ENCODE data around the gene PAK1. TPM values are rescaled to one million over a fixed set of nuclear protein-coding genes. Genes with fewer than 3 reads are reported as not detected.

PAK1 gene
- total RNA-seq, 1 experiment from 2014 or later, result 60.1 TPM

DNA sequence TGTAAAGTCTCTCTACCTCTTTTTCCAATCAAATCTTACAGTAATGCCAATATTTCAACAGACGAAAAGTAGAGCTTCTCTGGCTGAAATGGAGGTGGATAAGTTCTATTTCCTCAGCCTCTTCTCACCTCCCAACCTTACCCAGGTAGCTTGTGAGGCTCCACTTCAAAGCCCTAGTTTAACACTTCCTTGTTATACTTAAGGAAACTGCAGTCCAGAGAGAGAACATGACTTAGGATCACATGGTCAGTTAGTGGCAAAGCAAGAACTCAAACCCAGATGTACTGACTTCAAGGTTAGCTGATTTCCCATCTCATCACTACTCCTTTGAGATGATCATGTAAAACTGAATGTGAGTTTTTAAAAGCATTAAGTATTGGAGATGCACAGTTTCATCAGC lies 32.5 kb downstream of the PAK1 start:
- H2AFZ ChIP-seq (ENCODE audit: low read length), result no peak overlapping the region
- H3K36me3 ChIP-seq (ENCODE audit: insufficient read depth, low read length), result no peaks in the 10 kb centered on the region
- H3K9ac ChIP-seq (ENCODE audit: low read length), result no peak overlapping the region
- no peaks in the 10 kb centered on the region for H3K9me2 ChIP-seq (replicated peaks; ENCODE audit: insufficient read depth, low read length)
- no peaks in the 10 kb centered on the region for H3K9me3 ChIP-seq (ENCODE audit: low read length)
- H3K27ac ChIP-seq (ENCODE audit: low read length), result no peak overlapping the region
- no peaks in the 10 kb centered on the region for H3K27me3 ChIP-seq (ENCODE audit: low read length)
- no peaks in the 10 kb centered on the region for H3K79me2 ChIP-seq (ENCODE audit: low read length)
- DNase-seq, result no peak
- no peak overlapping the region for H3K4me2 ChIP-seq (ENCODE audit: low read depth, low read length, poor library complexity, severe bottlenecking)
- H3K4me3 ChIP-seq (ENCODE audit: low read length), result no peak overlapping the region
- no peaks in the 10 kb centered on the region for H4K20me1 ChIP-seq (ENCODE audit: insufficient read depth, low read depth, low read length)
- H3K4me1 ChIP-seq (ENCODE audit: low read length), result no peaks in the 10 kb centered on the region

- Histone ChIP-seq H3K36me3 (ENCODE audit: insufficient read depth, low read length) (no peaks in the 10 kb centered on the region), H3K79me2 (ENCODE audit: low read length) (no peaks in the 10 kb centered on the region), H4K20me1 (ENCODE audit: insufficient read depth, low read depth, low read length) (no peaks in the 10 kb centered on the region), H3K27ac (ENCODE audit: low read length) (no peak overlapping the region), H3K4me2 (ENCODE audit: low read depth, low read length, poor library complexity, severe bottlenecking) (no peak overlapping the region), H2AFZ (ENCODE audit: low read length) (no peak overlapping the region), H3K27me3 (ENCODE audit: low read length) (no peaks in the 10 kb centered on the region), H3K4me1 (ENCODE audit: low read length) (no peaks in the 10 kb centered on the region), H3K9ac (ENCODE audit: low read length) (no peak overlapping the region), H3K9me3 (ENCODE audit: low read length) (no peaks in the 10 kb centered on the region), H3K9me2 (replicated peaks; ENCODE audit: insufficient read depth, low read length) (no peaks in the 10 kb centered on the region), H3K4me3 (ENCODE audit: low read length) (no peak overlapping the region)
- no peak for DNase-seq
Measured at GRCh38 chr11:77440678-77441077, 33.2 kb downstream of the PAK1 start.

DNA sequence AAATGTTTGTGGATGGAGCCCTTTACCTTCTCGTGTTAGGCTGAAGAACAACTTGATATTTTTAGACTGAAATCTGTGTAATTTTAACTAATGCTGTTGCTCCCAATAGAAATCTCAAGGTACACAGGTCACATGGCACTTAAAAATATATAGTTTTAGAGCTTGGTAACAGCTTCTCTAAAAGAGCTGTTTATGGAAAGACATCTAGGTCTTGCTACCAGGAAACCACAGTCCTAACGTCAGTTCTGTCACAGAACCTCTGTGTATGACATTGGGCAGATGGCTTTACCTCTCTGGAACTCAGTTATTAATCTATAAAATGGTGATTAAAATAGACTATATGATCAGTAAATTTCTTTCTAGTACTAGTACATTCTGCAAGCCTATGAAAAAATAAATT lies 35.4 kb downstream of the PAK1 start:
- no peak for DNase-seq
- H3K9me2 ChIP-seq (replicated peaks; ENCODE audit: insufficient read depth, low read length), result no peaks in the 10 kb centered on the region
- no peak overlapping the region for H3K27ac ChIP-seq (ENCODE audit: low read length)
- H3K9ac ChIP-seq (ENCODE audit: low read length), result no peak overlapping the region
- no peaks in the 10 kb centered on the region for H4K20me1 ChIP-seq (ENCODE audit: insufficient read depth, low read depth, low read length)
- H3K9me3 ChIP-seq (ENCODE audit: low read length), result no peaks in the 10 kb centered on the region
- H3K4me1 ChIP-seq (ENCODE audit: low read length), result no peaks in the 10 kb centered on the region
- H2AFZ ChIP-seq (ENCODE audit: low read length), result no peak overlapping the region
- H3K4me2 ChIP-seq (ENCODE audit: low read depth, low read length, poor library complexity, severe bottlenecking), result no peak overlapping the region
- H3K36me3 ChIP-seq (ENCODE audit: insufficient read depth, low read length), result no peaks in the 10 kb centered on the region
- H3K4me3 ChIP-seq (ENCODE audit: low read length), result no peak overlapping the region
- no peaks in the 10 kb centered on the region for H3K79me2 ChIP-seq (ENCODE audit: low read length)
- H3K27me3 ChIP-seq (ENCODE audit: low read length), result no peaks in the 10 kb centered on the region

DNA sequence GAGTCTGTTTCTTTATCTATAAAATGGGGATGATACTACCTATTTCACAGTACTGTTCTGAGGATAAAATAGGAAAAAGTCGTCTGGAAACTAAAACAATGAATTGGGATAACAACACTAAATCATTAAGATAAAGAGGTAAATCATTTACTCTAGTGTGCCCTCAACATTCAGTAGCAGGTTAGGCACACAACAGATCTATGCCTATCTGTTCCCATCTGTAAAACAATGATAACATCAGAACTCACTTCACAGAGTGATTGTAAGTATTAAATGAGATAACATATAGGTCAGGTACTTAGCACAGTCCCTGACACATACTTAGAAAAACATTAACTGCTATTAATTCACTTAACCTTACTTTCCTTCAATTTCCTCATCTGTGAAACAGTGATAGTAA lies 36.9 kb downstream of the PAK1 start:
- H4K20me1 ChIP-seq (ENCODE audit: insufficient read depth, low read depth, low read length), result no peaks in the 10 kb centered on the region
- no peak overlapping the region for H2AFZ ChIP-seq (ENCODE audit: low read length)
- H3K79me2 ChIP-seq (ENCODE audit: low read length), result no peaks in the 10 kb centered on the region
- H3K4me1 ChIP-seq (ENCODE audit: low read length), result no peaks in the 10 kb centered on the region
- no peak overlapping the region for H3K4me3 ChIP-seq (ENCODE audit: low read length)
- no peak for DNase-seq
- H3K9me3 ChIP-seq (ENCODE audit: low read length), result no peaks in the 10 kb centered on the region
- H3K36me3 ChIP-seq (ENCODE audit: insufficient read depth, low read length), result no peaks in the 10 kb centered on the region
- H3K9me2 ChIP-seq (replicated peaks; ENCODE audit: insufficient read depth, low read length), result no peaks in the 10 kb centered on the region
- H3K9ac ChIP-seq (ENCODE audit: low read length), result no peak overlapping the region
- H3K27me3 ChIP-seq (ENCODE audit: low read length), result no peaks in the 10 kb centered on the region
- no peak overlapping the region for H3K27ac ChIP-seq (ENCODE audit: low read length)
- H3K4me2 ChIP-seq (ENCODE audit: low read depth, low read length, poor library complexity, severe bottlenecking), result no peak overlapping the region

- Histone ChIP-seq H3K4me2 (ENCODE audit: low read depth, low read length, poor library complexity, severe bottlenecking) (no peak overlapping the region), H3K9me2 (replicated peaks; ENCODE audit: insufficient read depth, low read length) (no peaks in the 10 kb centered on the region), H3K27me3 (ENCODE audit: low read length) (no peaks in the 10 kb centered on the region), H3K4me1 (ENCODE audit: low read length) (no peaks in the 10 kb centered on the region), H3K9ac (ENCODE audit: low read length) (no peak overlapping the region), H3K79me2 (ENCODE audit: low read length) (no peaks in the 10 kb centered on the region), H3K27ac (ENCODE audit: low read length) (no peak overlapping the region), H4K20me1 (ENCODE audit: insufficient read depth, low read depth, low read length) (no peaks in the 10 kb centered on the region), H3K36me3 (ENCODE audit: insufficient read depth, low read length) (no peaks in the 10 kb centered on the region), H3K4me3 (ENCODE audit: low read length) (no peak overlapping the region), H3K9me3 (ENCODE audit: low read length) (no peaks in the 10 kb centered on the region), H2AFZ (ENCODE audit: low read length) (no peak overlapping the region)
- DNase-seq, result no peak
Measured at GRCh38 chr11:77436506-77436905, 37.4 kb downstream of the PAK1 start.

- Histone ChIP-seq H3K4me2 (ENCODE audit: low read depth, low read length, poor library complexity, severe bottlenecking) (no peak overlapping the region), H3K4me3 (ENCODE audit: low read length) (no peak overlapping the region), H3K9me3 (ENCODE audit: low read length) (no peaks in the 10 kb centered on the region), H3K9ac (ENCODE audit: low read length) (no peak overlapping the region), H2AFZ (ENCODE audit: low read length) (no peak overlapping the region), H3K27ac (ENCODE audit: low read length) (no peak overlapping the region), H3K79me2 (ENCODE audit: low read length) (no peaks in the 10 kb centered on the region), H3K4me1 (ENCODE audit: low read length) (no peaks in the 10 kb centered on the region), H4K20me1 (ENCODE audit: insufficient read depth, low read depth, low read length) (no peaks in the 10 kb centered on the region), H3K36me3 (ENCODE audit: insufficient read depth, low read length) (no peaks in the 10 kb centered on the region), H3K27me3 (ENCODE audit: low read length) (no peaks in the 10 kb centered on the region), H3K9me2 (replicated peaks; ENCODE audit: insufficient read depth, low read length) (no peaks in the 10 kb centered on the region)
- DNase-seq, result no peak
Measured at GRCh38 chr11:77435972-77436371, 37.9 kb downstream of the PAK1 start.

DNA sequence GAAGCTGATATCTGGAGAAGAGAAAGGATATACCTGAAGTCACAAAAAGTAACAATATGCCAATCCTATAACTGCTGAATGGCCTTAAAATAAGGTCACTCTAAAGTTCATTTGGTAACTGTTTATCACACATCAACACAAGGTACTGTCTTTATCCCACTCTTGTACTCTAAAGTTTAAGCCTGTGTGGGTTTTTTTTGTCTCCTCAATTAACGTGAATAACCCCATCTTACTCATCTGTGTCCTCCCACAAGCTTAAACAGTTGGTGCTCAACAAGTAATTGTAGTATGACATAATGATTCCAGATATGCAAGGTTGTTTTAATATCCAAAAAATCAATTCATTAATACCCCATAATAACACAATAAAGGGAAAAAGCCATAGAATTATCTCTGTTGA lies 42.1 kb downstream of the PAK1 start:
- Histone ChIP-seq H3K9me3 (ENCODE audit: low read length) (no peaks in the 10 kb centered on the region), H3K79me2 (ENCODE audit: low read length) (no peaks in the 10 kb centered on the region), H3K4me1 (ENCODE audit: low read length) (no peaks in the 10 kb centered on the region), H3K27me3 (ENCODE audit: low read length) (no peaks in the 10 kb centered on the region), H3K9me2 (replicated peaks; ENCODE audit: insufficient read depth, low read length) (no peaks in the 10 kb centered on the region), H3K27ac (ENCODE audit: low read length) (no peak overlapping the region), H3K4me2 (ENCODE audit: low read depth, low read length, poor library complexity, severe bottlenecking) (no peak overlapping the region), H3K9ac (ENCODE audit: low read length) (no peak overlapping the region), H4K20me1 (ENCODE audit: insufficient read depth, low read depth, low read length) (no peaks in the 10 kb centered on the region), H2AFZ (ENCODE audit: low read length) (no peak overlapping the region), H3K36me3 (ENCODE audit: insufficient read depth, low read length) (no peaks in the 10 kb centered on the region), H3K4me3 (ENCODE audit: low read length) (no peak overlapping the region)
- DNase-seq, result no peak

DNA sequence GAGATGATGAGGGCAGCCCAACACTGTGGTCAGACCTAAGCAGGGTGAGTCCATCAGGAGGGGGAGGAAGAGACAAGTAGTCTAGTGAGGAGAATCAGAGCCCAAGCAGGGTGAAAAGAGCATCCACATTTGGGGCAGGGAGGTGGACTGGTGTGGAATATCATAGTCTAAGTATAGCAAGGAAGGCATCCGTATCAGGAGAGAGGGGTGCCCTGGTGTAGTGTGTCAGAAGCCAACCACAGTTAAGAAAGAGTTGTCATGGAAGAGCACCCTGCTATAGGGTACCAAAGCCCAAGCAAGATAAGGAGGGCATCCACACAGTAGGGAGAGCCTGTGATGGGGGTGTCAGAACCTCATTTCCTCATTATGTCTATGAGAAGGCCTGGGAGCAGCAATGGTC lies 45.3 kb downstream of the PAK1 start:
- Histone ChIP-seq H3K4me2 (ENCODE audit: low read depth, low read length, poor library complexity, severe bottlenecking) (no peak overlapping the region), H3K4me3 (ENCODE audit: low read length) (no peak overlapping the region), H3K9me2 (replicated peaks; ENCODE audit: insufficient read depth, low read length) (no peaks in the 10 kb centered on the region), H2AFZ (ENCODE audit: low read length) (no peak overlapping the region), H4K20me1 (ENCODE audit: insufficient read depth, low read depth, low read length) (no peaks in the 10 kb centered on the region), H3K27ac (ENCODE audit: low read length) (no peak overlapping the region), H3K4me1 (ENCODE audit: low read length) (no peaks in the 10 kb centered on the region), H3K36me3 (ENCODE audit: insufficient read depth, low read length) (no peaks in the 10 kb centered on the region), H3K27me3 (ENCODE audit: low read length) (no peaks in the 10 kb centered on the region), H3K9me3 (ENCODE audit: low read length) (no peaks in the 10 kb centered on the region), H3K79me2 (ENCODE audit: low read length) (no peaks in the 10 kb centered on the region), H3K9ac (ENCODE audit: low read length) (no peak overlapping the region)
- DNase-seq, result no peak

DNA sequence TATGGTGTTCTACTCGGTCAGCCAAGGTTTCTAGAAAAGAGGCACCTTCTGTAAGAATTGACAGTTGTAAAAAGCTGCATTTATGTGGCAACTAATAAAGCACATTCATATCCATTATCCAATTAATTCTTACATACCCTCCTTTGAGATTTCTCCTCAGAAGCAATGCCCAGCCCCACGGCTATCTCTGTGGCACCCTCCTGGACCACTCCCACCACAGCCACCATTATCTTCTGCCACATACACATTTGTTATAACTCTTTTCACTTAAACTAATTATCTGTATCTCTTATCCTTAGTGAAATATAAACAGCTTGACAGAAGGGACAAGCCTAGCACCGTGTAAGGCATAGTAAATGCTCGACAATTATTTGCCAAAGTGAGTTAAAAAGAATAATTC lies 48.5 kb downstream of the PAK1 start:
- H3K9ac ChIP-seq (ENCODE audit: low read length), result no peak overlapping the region
- no peaks in the 10 kb centered on the region for H3K4me1 ChIP-seq (ENCODE audit: low read length)
- DNase-seq, result no peak
- H2AFZ ChIP-seq (ENCODE audit: low read length), result no peak overlapping the region
- no peaks in the 10 kb centered on the region for H3K27me3 ChIP-seq (ENCODE audit: low read length)
- no peak overlapping the region for H3K4me3 ChIP-seq (ENCODE audit: low read length)
- H3K79me2 ChIP-seq (ENCODE audit: low read length), result no peaks in the 10 kb centered on the region
- H3K27ac ChIP-seq (ENCODE audit: low read length), result no peak overlapping the region
- no peaks in the 10 kb centered on the region for H3K9me2 ChIP-seq (replicated peaks; ENCODE audit: insufficient read depth, low read length)
- no peaks in the 10 kb centered on the region for H4K20me1 ChIP-seq (ENCODE audit: insufficient read depth, low read depth, low read length)
- no peaks in the 10 kb centered on the region for H3K36me3 ChIP-seq (ENCODE audit: insufficient read depth, low read length)
- H3K4me2 ChIP-seq (ENCODE audit: low read depth, low read length, poor library complexity, severe bottlenecking), result no peak overlapping the region
- no peaks in the 10 kb centered on the region for H3K9me3 ChIP-seq (ENCODE audit: low read length)

Measured in Karpas-422 (cell line).